Measurements from ENCODE around the gene CPA2. TPM values are rescaled to one million over a fixed set of nuclear protein-coding genes. Genes with fewer than 3 reads are reported as not detected.

The CPA2 gene
- total and polyA plus RNA-seq, 5 experiments from 2014 or later: not detected

DNA sequence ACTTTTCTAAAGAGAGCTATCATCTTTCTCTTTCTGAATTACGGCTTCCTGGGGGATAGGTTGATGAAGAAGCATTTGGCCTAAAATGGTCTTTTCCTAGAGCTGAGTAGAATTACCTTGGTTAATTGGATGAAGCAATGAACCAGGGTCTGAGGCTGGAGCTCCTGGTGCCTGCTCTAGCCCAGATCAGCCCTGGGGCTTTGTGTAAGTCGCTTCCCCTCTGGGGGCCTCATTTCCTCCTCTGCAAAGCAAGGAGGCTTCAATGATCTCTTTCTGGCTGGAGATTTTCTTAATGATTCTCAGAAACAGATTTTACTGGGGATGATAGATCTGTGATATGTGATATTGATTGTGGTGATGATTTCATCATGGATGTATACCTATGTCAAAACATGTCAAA is 3.5 kb upstream of the CPA2 start:
- no peak for ATAC-seq
- peaks cover 0 to 9% (median 3%) of the 10 kb centered on the region in 4 donors for H3K4me1 Mint-ChIP-seq
- DNase-seq: no peak
- peak overlapping the region in 1 of 10 donors; percentile 70 for H3K27ac Mint-ChIP-seq
- H3K36me3 Mint-ChIP-seq: peaks cover 0 to 13% (median 0%) of the 10 kb centered on the region in 3 donors
- POLR2A ChIA-PET: no interaction called here
- H3K27me3 Mint-ChIP-seq: peaks cover 0 to 2% (median 0%) of the 10 kb centered on the region in 5 donors
- H3K9me3 Mint-ChIP-seq: peaks cover 0 to 41% (median 1%) of the 10 kb centered on the region in 9 donors
- H3K4me3 Mint-ChIP-seq: no peak overlapping the region

DNA sequence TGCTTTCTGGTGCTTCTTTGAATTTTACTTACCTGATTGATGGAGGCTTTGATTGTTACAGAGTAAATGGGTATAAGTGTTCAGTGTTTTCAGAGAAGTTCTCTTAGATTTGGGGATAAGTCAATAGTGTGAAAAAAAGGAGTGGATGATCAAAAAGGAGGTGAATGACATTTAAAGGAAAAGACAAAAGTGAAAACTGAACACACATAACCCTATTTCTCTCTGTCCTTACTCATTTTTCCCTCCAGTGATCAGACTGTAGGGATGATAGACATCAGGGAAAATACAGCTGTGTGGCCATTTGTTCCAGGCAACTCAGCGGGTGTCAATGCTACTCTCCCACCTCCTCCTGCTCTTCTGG is 278 bp downstream of the CPA2 start:
- Mint-ChIP-seq H3K27ac (no peak overlapping the region), H3K4me3 (no peak overlapping the region), H3K27me3 (peaks cover 0 to 2% (median 0%) of the 10 kb centered on the region in 5 donors), H3K9me3 (peaks cover 0 to 5% (median 0%) of the 10 kb centered on the region in 9 donors), H3K4me1 (peaks cover 0 to 9% (median 3%) of the 10 kb centered on the region in 4 donors), H3K36me3 (no peaks in the 10 kb centered on the region)
- POLR2A ChIA-PET: no interaction called here
- ATAC-seq (no peak), DNase-seq (no peak)

DNA sequence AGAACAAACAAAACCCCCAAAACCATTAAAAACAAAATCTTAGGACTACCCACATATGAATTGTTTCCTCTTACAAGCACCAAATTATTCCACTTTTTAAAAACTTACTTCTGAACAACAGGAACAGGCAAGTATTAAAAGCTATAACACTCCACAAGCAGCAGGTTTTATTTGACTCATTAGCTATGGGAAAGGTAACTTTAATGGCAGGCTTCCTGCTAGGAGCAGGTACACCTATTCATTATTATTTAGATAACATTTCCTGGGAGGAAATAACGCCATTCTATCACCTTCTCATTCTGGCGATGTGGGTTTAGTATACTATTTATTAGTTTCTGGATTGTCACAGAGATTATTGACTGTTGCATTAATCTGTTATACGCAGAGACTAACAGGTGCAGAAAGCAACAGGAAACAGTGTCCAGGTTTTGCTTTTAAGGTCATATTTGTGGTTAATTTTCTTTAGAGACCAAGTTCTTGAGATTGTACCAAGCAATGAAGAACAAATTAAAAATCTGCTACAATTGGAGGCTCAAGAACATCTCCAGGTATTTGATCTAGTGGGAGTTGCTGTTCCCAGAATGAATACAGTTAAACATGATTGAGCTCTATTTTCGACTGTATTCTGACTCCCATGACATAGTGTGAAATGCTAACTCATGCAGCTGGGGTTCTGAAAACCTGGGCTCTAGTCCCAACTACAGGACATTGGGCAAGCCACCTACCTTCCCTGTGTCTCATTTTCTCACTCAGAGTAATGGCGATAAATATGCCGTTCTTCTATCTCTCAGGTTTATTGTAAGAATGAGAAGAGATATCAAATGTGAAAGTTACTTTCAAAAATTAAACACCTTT is 2.0 kb downstream of the CPA2 start:
- ATAC-seq (no peak), DNase-seq (no peak)
- Mint-ChIP-seq H3K36me3 (no peaks in the 10 kb centered on the region), H3K4me1 (peaks cover 0 to 10% (median 6%) of the 10 kb centered on the region in 4 donors), H3K4me3 (no peak overlapping the region), H3K27me3 (peaks cover 0 to 2% (median 0%) of the 10 kb centered on the region in 5 donors), H3K27ac (no peak overlapping the region), H3K9me3 (no peaks in the 10 kb centered on the region)
- POLR2A ChIA-PET: no interaction called here

DNA sequence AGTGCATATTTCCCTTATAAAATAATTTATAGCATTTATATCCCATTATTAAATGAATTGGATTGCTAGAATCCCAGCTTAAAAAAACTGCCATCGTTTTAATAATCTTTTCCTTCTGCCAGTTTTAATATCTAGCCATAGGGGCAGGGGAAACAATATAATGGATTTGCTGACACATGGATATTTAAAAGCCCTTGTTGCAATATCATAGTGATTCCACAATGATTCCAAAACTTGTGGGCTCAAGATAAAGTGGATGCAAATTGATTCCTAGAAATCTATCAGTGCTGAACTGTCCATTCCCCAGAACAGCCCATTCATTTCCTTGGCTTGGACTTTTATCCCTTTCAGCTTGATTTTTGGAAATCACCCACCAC is 2.6 kb downstream of the CPA2 start:
- H3K27ac Mint-ChIP-seq: no peak overlapping the region
- peaks cover 0 to 2% (median 0%) of the 10 kb centered on the region in 5 donors for H3K27me3 Mint-ChIP-seq
- no peak overlapping the region for H3K4me3 Mint-ChIP-seq
- no peaks in the 10 kb centered on the region for H3K9me3 Mint-ChIP-seq
- no peak for DNase-seq
- POLR2A ChIA-PET: no interaction called here
- no peaks in the 10 kb centered on the region for H3K36me3 Mint-ChIP-seq
- ATAC-seq: no peak
- peaks cover 3 to 15% (median 9%) of the 10 kb centered on the region in 4 donors for H3K4me1 Mint-ChIP-seq

DNA sequence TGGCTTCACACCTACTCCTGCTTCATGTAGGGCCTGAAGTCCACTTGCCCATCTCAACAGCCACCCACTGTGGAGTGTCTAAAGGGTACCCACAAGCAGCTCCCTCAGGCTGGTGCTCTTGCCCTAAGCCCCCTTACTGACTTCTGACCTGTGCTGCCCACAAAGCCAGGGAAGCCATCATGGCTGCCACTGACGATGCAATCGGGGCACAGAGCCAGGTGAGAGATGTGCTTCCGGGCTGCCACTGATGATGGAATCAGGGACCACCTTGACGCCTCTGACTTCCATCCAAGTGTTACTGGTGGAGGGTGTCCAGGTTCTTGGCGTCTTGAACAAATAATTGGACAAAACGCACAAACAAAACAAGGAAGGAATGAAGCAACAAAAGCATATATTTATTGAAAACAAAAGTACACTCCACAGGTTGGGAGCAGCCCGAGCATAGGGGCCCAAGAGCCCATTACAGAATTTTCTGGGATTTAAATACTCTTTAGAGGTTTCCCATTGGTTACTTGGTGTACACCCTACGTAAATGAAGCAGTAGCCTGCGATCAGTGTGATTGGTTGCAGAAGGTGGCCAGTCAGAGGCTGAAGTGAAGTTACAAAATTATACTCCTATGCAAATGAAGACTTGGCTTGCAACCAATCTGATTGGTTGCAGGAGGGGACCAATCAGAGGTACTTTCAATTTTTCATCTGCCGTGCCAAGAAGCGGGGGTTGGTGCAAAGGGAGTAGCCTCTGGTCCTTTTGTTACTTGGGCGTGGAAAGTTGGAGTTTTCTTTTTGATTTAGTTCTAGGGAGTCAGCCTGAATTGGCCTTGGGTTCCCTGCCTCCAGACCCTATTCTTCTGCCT is 4.5 kb downstream of the CPA2 start:
- H3K27me3 Mint-ChIP-seq: peaks cover 0 to 7% (median 0%) of the 10 kb centered on the region in 5 donors
- no peaks in the 10 kb centered on the region for H3K9me3 Mint-ChIP-seq
- POLR2A ChIA-PET: no interaction called here
- no peak overlapping the region for H3K27ac Mint-ChIP-seq
- no peak for ATAC-seq
- peak overlapping the region in 1 of 10 donors; percentile 11 for H3K4me3 Mint-ChIP-seq
- H3K4me1 Mint-ChIP-seq: peaks cover 3 to 15% (median 9%) of the 10 kb centered on the region in 4 donors
- DNase-seq: no peak
- no peaks in the 10 kb centered on the region for H3K36me3 Mint-ChIP-seq

DNA sequence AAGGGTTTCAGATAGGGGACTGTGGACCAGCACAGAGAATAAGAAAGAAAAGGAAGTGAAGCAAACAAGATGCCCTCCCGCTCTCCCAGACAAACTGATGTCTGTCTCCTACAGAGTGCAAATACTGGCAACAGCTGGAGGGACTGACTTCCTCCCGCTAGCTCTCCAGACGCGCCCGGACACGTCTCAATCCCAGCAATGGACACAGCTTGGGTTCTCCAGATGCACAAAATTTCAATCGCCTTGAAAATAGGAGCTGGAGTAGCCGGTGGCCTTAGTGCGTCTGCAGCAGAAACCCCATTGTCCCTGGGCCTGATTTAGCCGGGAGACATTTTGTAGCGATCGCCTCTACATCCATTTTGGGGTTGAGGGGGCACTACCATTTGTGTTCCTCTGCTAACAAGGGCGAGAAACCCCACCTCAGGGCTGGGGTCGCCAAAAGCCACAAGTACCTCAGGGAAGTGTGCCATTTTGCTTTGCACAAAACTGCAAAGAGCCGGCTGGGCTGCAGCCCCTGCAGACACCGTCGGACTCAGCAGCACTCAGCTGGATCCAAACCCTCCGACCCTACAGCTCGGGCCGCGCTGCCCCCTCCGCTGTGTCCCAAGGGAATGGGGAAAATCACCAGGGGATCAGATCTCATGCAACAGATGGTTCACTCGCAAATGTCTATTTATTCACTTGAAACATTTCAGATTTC is 5.9 kb downstream of the CPA2 start:
- H3K27ac Mint-ChIP-seq: peak overlapping the region in 4 of 10 donors; percentile 66 to 87 (median 78)
- H3K36me3 Mint-ChIP-seq: no peaks in the 10 kb centered on the region
- POLR2A ChIA-PET: no interaction called here
- H3K4me3 Mint-ChIP-seq: peak overlapping the region in 8 of 10 donors; percentile 66 to 92 (median 80)
- H3K9me3 Mint-ChIP-seq: no peaks in the 10 kb centered on the region
- peaks cover 0 to 5% (median 0%) of the 10 kb centered on the region in 5 donors for H3K27me3 Mint-ChIP-seq
- peaks cover 3 to 15% (median 9%) of the 10 kb centered on the region in 4 donors for H3K4me1 Mint-ChIP-seq
- no peak for DNase-seq
- no peak for ATAC-seq

DNA sequence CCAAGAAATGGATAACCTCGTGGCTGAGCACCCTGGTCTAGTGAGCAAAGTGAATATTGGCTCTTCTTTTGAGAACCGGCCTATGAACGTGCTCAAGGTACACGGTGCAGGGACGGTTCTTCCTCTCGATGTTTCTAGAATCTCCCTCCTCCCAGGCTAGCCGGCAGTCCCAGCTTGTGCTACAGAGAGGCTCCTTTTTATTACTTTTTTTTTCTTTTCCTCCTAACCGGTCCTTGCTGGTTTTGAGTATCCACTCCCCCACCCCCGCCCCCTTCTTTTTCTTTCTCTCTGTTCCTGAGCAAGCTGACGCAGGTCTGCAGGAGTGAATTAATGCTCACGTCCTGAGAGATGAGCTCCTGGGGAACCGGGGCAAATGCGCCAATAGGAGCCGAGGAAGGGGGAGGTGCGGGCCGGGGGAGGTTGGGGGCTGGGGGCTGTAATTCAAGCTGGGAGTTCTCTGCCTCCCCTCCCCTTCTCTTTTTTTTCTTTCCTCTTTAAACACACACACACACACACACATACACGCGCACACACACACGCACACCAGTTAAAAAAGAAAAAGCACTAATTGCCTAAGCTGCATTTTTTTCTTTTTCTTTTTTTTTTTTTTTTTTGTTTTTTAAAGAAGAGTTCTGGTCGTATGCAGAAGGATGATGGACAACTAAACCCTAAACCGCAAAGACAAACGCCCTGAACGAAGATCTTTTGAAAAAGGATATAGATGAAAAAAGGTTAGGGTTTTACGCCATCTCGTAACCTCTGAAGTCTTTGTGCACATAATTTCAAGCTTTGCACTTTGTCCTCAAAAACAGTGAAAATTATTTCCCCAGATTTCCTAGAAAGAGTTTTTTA is 6.6 kb downstream of the CPA2 start:
- Mint-ChIP-seq H3K4me3 (peak overlapping the region; percentile 65 to 92 (median 82)), H3K4me1 (peaks cover 3 to 15% (median 9%) of the 10 kb centered on the region in 4 donors), H3K27me3 (peaks cover 0 to 5% (median 0%) of the 10 kb centered on the region in 5 donors), H3K9me3 (no peaks in the 10 kb centered on the region), H3K36me3 (no peaks in the 10 kb centered on the region), H3K27ac (peak overlapping the region in 8 of 10 donors; percentile 25 to 88 (median 70))
- POLR2A ChIA-PET: interaction anchor here (0.6 to 0.8 kb wide), 2 partner anchors 95 to 143 kb away, joined by 3 to 4 read pairs; no protein-coding TSS in a partner anchor
- ATAC-seq (peak; percentile 61 to 79), DNase-seq (peak in 8 of 10 donors; percentile 6 to 69 (median 29))

DNA sequence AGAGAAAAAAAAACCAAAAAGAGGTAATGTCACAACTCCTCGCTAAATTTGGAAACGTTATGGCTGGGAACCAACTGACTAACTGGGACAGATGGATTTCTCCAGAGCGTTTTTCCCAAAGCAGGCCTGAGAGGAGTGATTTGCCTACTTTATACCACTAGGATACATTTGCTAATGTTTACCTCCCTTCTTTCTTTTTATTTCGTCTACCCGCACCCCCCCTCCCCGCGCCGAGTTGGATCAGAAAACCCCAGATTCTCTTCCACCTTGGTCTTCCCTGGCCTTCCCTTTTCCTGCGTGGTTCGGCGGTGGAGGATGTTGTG is 7.2 kb downstream of the CPA2 start:
- ATAC-seq (no peak), DNase-seq (no peak)
- Mint-ChIP-seq H3K27me3 (peaks cover 0 to 5% (median 0%) of the 10 kb centered on the region in 5 donors), H3K4me3 (peak overlapping the region; percentile 53 to 92 (median 82)), H3K27ac (peak overlapping the region in 6 of 10 donors; percentile 15 to 87 (median 64)), H3K4me1 (peaks cover 3 to 15% (median 9%) of the 10 kb centered on the region in 4 donors), H3K36me3 (no peaks in the 10 kb centered on the region), H3K9me3 (no peaks in the 10 kb centered on the region)
- POLR2A ChIA-PET: interaction anchor here (0.8 kb wide), 1 partner anchor 94 kb away, joined by 4 read pairs; no protein-coding TSS in a partner anchor

DNA sequence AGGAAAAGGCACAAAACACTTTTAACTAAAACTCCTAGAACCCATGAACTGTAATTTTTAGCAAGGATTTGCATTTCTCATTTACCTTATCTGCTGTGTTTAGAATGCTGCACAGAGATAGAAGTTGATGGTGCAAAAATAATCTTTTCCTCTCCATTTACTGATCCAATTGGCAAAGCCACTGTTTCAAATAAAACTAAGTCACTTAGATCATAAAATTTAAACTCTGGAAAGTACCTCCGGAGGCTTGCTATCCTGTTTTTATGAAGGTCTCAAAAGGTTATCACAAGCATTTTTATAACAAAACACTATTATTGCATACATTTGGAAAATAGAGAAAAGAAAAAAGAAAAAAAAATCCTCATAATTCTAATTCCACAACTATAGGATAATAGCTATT is 7.6 kb downstream of the CPA2 start:
- Mint-ChIP-seq H3K27me3 (peaks cover 0 to 5% (median 0%) of the 10 kb centered on the region in 5 donors), H3K4me3 (peak overlapping the region; percentile 26 to 87 (median 70)), H3K4me1 (peaks cover 3 to 15% (median 9%) of the 10 kb centered on the region in 4 donors), H3K9me3 (no peaks in the 10 kb centered on the region), H3K27ac (peak overlapping the region in 5 of 10 donors; percentile 15 to 81 (median 61)), H3K36me3 (no peaks in the 10 kb centered on the region)
- DNase-seq (no peak), ATAC-seq (no peak)
- POLR2A ChIA-PET: no interaction called here

DNA sequence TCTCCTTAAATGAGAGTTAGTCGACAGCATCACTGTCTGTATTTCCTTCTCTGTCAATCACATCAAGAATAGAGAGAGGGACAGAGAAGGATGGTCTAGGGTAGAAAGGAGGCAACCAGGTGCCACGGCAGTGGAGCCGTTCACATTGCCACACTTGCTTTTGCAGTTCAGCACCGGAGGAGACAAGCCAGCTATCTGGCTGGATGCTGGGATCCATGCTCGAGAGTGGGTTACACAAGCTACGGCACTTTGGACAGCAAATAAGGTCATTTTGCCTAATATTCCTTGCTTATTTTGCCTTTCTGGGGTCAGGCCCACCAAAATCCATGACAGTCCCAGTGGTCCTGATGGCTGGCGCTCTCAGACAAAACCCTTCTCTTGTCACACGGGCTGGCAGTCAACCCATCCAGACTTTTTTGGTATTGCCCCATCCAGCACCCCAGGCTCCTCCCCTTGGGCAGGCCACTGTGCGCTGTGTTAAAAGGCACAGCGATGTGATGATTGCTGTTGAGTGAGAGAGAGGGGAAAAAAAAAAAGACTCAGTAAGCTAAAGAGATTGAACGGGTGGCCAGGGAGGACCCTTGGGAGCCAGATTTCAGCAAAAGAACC is 8.4 kb downstream of the CPA2 start:
- POLR2A ChIA-PET: no interaction called here
- no peaks in the 10 kb centered on the region for H3K36me3 Mint-ChIP-seq
- H3K9me3 Mint-ChIP-seq: no peaks in the 10 kb centered on the region
- no peak for DNase-seq
- peaks cover 0 to 5% (median 0%) of the 10 kb centered on the region in 5 donors for H3K27me3 Mint-ChIP-seq
- H3K27ac Mint-ChIP-seq: no peak overlapping the region
- H3K4me3 Mint-ChIP-seq: peak overlapping the region in 1 of 10 donors; percentile 14
- peaks cover 3 to 15% (median 9%) of the 10 kb centered on the region in 4 donors for H3K4me1 Mint-ChIP-seq
- no peak for ATAC-seq

DNA sequence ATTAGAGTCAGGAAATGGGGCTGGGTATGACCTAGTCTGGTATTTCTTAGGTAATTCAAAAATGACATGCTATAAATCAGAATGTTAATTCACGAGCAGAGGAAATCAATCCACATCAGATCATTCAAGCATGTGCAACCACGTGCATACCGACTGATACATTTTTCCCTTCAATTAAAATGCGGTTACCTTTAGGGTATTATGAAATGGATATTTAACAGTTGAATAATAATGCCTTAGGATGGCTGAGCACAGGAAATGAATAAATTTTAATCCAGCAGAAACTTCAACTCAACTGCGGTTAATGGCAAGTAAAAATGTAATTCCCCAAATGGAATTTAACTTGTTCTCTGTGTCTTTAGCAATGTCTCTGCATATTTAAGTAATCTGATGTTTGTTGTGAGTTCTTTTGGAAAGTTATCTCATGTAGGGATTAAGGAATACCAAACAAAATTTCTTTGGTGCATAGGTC is 9.2 kb downstream of the CPA2 start:
- DNase-seq (no peak), ATAC-seq (no peak)
- H3K36me3 Mint-ChIP-seq: no peaks in the 10 kb centered on the region
- no peaks in the 10 kb centered on the region for H3K9me3 Mint-ChIP-seq
- no peak overlapping the region for H3K27ac Mint-ChIP-seq
- peaks cover 3 to 15% (median 9%) of the 10 kb centered on the region in 4 donors for H3K4me1 Mint-ChIP-seq
- H3K4me3 Mint-ChIP-seq: no peak overlapping the region
- POLR2A ChIA-PET: no interaction called here
- H3K27me3 Mint-ChIP-seq: peaks cover 0 to 5% (median 0%) of the 10 kb centered on the region in 5 donors
